Measurements from ENCODE around the gene PTPRN2. TPM values are rescaled to one million over a fixed set of nuclear protein-coding genes. Genes with fewer than 3 reads are reported as not detected.

The PTPRN2 gene
- total and polyA plus RNA-seq, 9 of the 15 experiments (the other 6 are each of a cell fraction or from before 2014, with no cell fraction given), result not detected

- H2AFZ ChIP-seq (ENCODE audit: low read depth, low read length), result no peak overlapping the region
- ATAC-seq (no peak), DNase-seq (ENCODE audit: extremely low read depth in 1 of 4, low spot score in 3 of 4) (no peak), FAIRE-seq (no peak)
- ChIA-PET POLR2A (no interaction called here), CTCF (ENCODE audit: low intra/inter-chr PET ratio) (no interaction called here)
- in situ Hi-C loops (cut with MboI) (no loop called here), intact Hi-C loops (cut with micrococcal nuclease) (no loop called here)
- H3K9ac ChIP-seq (ENCODE audit: insufficient read depth in 1 of 2, low read depth in 2 of 2, low read length in 2 of 2), result no peak overlapping the region
- 5% methylated on average over 28 of the region's 28 CpGs for WGBS (ENCODE audit: insufficient coverage, low coverage, missing lambda C conversion rate)
- peaks cover 28 to 67% of the 10 kb centered on the region in 2 experiments; a peak in 4 of 5 replicates for H3K27me3 ChIP-seq (ENCODE audit: control insufficient read depth in 2 of 2, insufficient read depth in 2 of 2, low read length in 2 of 2)
- no peak overlapping the region for H3K4me3 ChIP-seq
- peaks cover 0 to 5% of the 10 kb centered on the region in 2 experiments; a peak in 1 of 5 replicates for H3K4me1 ChIP-seq (replicated peaks in 1 of 2; ENCODE audit: control insufficient read depth in 2 of 2, insufficient read depth in 2 of 2, low read length in 2 of 2)
- H3K4me2 ChIP-seq (ENCODE audit: insufficient read depth, low read length), result no peak overlapping the region
- H3K27ac ChIP-seq (ENCODE audit: extremely low read depth, low read depth, low read length), result no peak overlapping the region
- H4K20me1 ChIP-seq (replicated peaks; ENCODE audit: control insufficient read depth, insufficient read depth, low read length), result no peaks in the 10 kb centered on the region
- H3K36me3 ChIP-seq (ENCODE audit: control insufficient read depth, insufficient read depth, low read length), result no peaks in the 10 kb centered on the region
- H3K79me2 ChIP-seq (ENCODE audit: control insufficient read depth, insufficient read depth, low read length), result no peaks in the 10 kb centered on the region
- no TSS peak for BruUV-seq (replicated peaks)
- H3K9me3 ChIP-seq (replicated peaks; ENCODE audit: control insufficient read depth, insufficient read depth, low read depth, low read length), result no peaks in the 10 kb centered on the region
- no peaks in the 10 kb centered on the region for H3K9me1 ChIP-seq (ENCODE audit: control insufficient read depth, insufficient read depth, low read length)
- TF ChIP-seq DMBX1 (CRISPR knock-in tag; IDR thresholded peaks at IDR 0.05; ENCODE audit: borderline replicate concordance) (no peak), RERE (CRISPR knock-in tag; IDR thresholded peaks at IDR 0.05; ENCODE audit: borderline replicate concordance) (no peak), E2F6 (IDR thresholded peaks at IDR 0.05; ENCODE audit: borderline replicate concordance in 1 of 2, extremely low read depth in 1 of 2, insufficient read depth in 1 of 2, insufficient read length in 1 of 2, low read depth in 1 of 2, low read length in 1 of 2, poor library complexity in 1 of 2, severe bottlenecking in 1 of 2) (peak in 1 of 2 experiments; percentile 34), NFXL1 (CRISPR knock-in tag; IDR thresholded peaks at IDR 0.05) (no peak), ZNF507 (tag; conservative IDR thresholded peaks at IDR 0.05) (no peak)
Measured at GRCh38 chr7:158268816-158269535, 318.6 kb downstream of the PTPRN2 start.
